GM23248 (cell line): ENCODE data around the gene TMEM121B. TPM values are rescaled to one million over a fixed set of nuclear protein-coding genes. Genes with fewer than 3 reads are reported as not detected.

ENCODE experiments used
- DNase-seq: peaks from one replicate; pipeline ENCODE4 v3.0.0-alpha.2; 2015
- H2AFZ ChIP-seq: fragments of 200-600 bp; sonication (generic); 2 replicates; pipeline ENCODE4 v1.6.1; 2016; ENCODE audit warnings: antibody characterized with exemption
- H3F3A ChIP-seq: fragments of 200-600 bp; sonication (generic); 2 replicates; pipeline ENCODE4 v1.6.1; 2016; ENCODE audit warnings: mild to moderate bottlenecking, antibody characterized with exemption, mixed run types; ENCODE audit not compliant: insufficient read depth
- H3K27ac ChIP-seq: fragments of 200-600 bp; sonication (generic); 2 replicates; pipeline ENCODE4 v1.5.1; 2016; ENCODE audit warnings: mild to moderate bottlenecking
- H3K27me3 ChIP-seq: fragments of 200-600 bp; sonication (generic); replicated peaks from 2 replicates; pipeline ENCODE4 v1.6.1; 2016; ENCODE audit warnings: mild to moderate bottlenecking; ENCODE audit not compliant: insufficient read depth
- H3K36me3 ChIP-seq: fragments of 200-600 bp; sonication (generic); 2 replicates; pipeline ENCODE4 v1.6.1; 2016; ENCODE audit warnings: low read depth, mild to moderate bottlenecking
- H3K4me1 ChIP-seq: fragments of 200-600 bp; sonication (generic); 2 replicates; pipeline ENCODE4 v1.6.1; 2016; ENCODE audit warnings: mild to moderate bottlenecking; ENCODE audit not compliant: insufficient read depth
- H3K4me2 ChIP-seq: fragments of 200-600 bp; sonication (generic); one replicate; pipeline ENCODE4 v1.6.1; 2016; ENCODE audit warnings: mild to moderate bottlenecking; ENCODE audit not compliant: unreplicated experiment
- H3K4me3 ChIP-seq: fragments of 200-600 bp; sonication (generic); 2 replicates; pipeline ENCODE4 v1.5.1; 2016; ENCODE audit warnings: mild to moderate bottlenecking
- H3K79me2 ChIP-seq: fragments of 200-600 bp; sonication (generic); 2 replicates; pipeline ENCODE4 v1.6.1; 2016; ENCODE audit warnings: mild to moderate bottlenecking; ENCODE audit not compliant: insufficient read depth
- H3K9ac ChIP-seq: fragments of 200-600 bp; sonication (generic); 2 replicates; pipeline ENCODE4 v1.6.1; 2016; ENCODE audit warnings: mild to moderate bottlenecking
- H3K9me2 ChIP-seq: fragments of 200-600 bp; sonication (generic); 2 replicates; pipeline ENCODE4 v1.6.1; 2016; ENCODE audit warnings: mixed run types, mild to moderate bottlenecking, moderate library complexity; ENCODE audit not compliant: insufficient read depth
- H3K9me3 ChIP-seq: fragments of 200-600 bp; sonication (generic); one replicate; pipeline ENCODE4 v1.6.1; 2017; ENCODE audit warnings: low read depth
- H4K20me1 ChIP-seq: fragments of 200-600 bp; sonication (generic); 2 replicates; pipeline ENCODE4 v1.6.0; 2016; ENCODE audit not compliant: insufficient read depth
- EZH2 ChIP-seq: fragments of 200-600 bp; sonication (generic); IDR thresholded peaks from 2 replicates; pipeline ENCODE4 v1.6.1; 2018; ENCODE audit warnings: antibody characterized with exemption, mild to moderate bottlenecking; ENCODE audit not compliant: insufficient read depth, poor library complexity, severe bottlenecking
- EZH2phosphoT487 ChIP-seq: fragments of 200-600 bp; sonication (generic); IDR thresholded peaks from 2 replicates; pipeline ENCODE4 v1.6.1; 2018; ENCODE audit warnings: antibody characterized with exemption, moderate library complexity, mild to moderate bottlenecking, low read depth; ENCODE audit not compliant: insufficient read depth
- WGBS, 2 experiments: methylation state at CpG; one replicate each; pipeline ENCODE4 v1.1.6; 2015 to 2017; ENCODE audit warnings: low lambda C conversion rate in 2 of 2, low coverage in 1 of 2; ENCODE audit errors: missing lambda C conversion rate in 2 of 2; 5-methylcytosine and 5-hydroxymethylcytosine counted together
- in situ Hi-C: fragments of 300-500 bp; cut with MboI; formaldehyde crosslinking; loops from 2 replicates; pipeline ENCODE4 v1.15.0; 2020
- polyA plus RNA-seq: library from polyadenylated mRNA; unstranded; fragments of >200 nt; fragmentation: Nextera tagmentation; extraction: Ambion mirVana; gene quantifications from 2 replicates; pipeline ENCODE4 v1.2.1, GENCODE V29; 2016
- total RNA-seq: library from RNA; depleted of rRNA; stranded (reverse); fragments of >200 nt; shearing (Covaris generic); gene quantifications from 2 replicates; pipeline ENCODE4 v1.2.3, GENCODE V29; 2014

Gene TMEM121B
- total and polyA plus RNA-seq, 2 experiments from 2014 or later = 0.11 TPM; not detected in 1

DNA sequence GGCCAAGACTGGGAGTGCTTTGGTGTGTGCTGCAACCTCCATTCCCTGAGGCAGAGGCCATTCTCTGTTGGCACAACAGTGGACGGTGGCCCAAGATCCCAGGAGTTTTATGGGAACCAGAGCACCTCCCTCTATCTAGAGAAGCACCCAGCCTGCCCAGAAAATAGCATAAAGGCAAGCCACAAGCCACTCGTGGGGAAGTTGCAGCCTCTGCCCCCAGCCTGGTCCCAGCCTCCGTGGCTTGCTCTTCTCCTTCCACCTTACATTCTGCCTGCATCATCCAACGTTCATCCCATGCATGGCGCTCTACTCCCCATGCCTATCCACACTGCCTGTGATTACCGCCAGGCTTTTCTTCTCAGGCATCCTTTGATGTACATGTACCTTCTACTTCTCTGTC is 20.5 kb downstream of the TMEM121B start:
- H3K36me3 ChIP-seq = peaks cover 24% of the 10 kb centered on the region; the same call in 1 of the 2 replicates

DNA sequence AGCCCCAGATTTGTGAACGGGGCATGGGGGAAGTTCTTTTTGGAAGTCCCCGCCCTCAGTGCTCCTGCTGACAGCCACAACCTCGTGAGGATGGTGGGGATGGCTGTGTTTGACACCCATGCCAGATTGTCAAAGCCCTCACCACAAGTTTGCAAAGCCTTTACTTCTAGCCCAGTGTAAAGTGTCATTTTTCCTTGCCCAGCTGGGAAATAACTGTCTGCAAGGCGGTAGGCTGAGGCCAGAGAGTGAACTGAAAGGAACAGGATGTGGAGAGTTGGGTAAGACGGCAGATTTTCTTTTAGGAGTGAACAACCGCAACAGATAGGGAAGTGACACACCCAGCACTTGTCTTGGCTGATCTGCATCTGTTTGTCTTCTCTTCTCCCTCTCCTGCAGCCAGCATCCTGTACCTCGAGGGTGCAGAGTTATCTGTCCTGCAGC is 22.8 kb downstream of the TMEM121B start:
- Histone ChIP-seq H3K4me2 (no peak overlapping the region), H3K27me3 (no peaks in the 10 kb centered on the region), H3K4me3 (no peak overlapping the region), H3K79me2 (peaks cover 40% of the 10 kb centered on the region), H4K20me1 (peaks cover 6% of the 10 kb centered on the region; the same call in 1 of the 2 replicates), H3K4me1 (no peaks in the 10 kb centered on the region), H3K9me2 (no peaks in the 10 kb centered on the region), H3K27ac (no peak overlapping the region), H2AFZ (no peak overlapping the region), H3F3A (no peaks in the 10 kb centered on the region), H3K9ac (no peak overlapping the region), H3K36me3 (peaks cover 24% of the 10 kb centered on the region; the same call in 1 of the 2 replicates), H3K9me3 (no peaks in the 10 kb centered on the region)
- in situ Hi-C loops = loop anchor here (10.0 kb wide), 1 partner anchor 56 kb away; the partner anchor contains the start of gene HDHD5
- WGBS, 2 experiments = 89 to 96% methylated on average over 7 of the region's 7 CpGs
- TF ChIP-seq EZH2 (no peak), EZH2phosphoT487 (no peak)
- no peak for DNase-seq

More for the DNA sequence above, 20.5 kb downstream of the TMEM121B start:
- H4K20me1 ChIP-seq = no peaks in the 10 kb centered on the region
- H3K9me2 ChIP-seq = no peaks in the 10 kb centered on the region
- no peak overlapping the region for H2AFZ ChIP-seq
- H3K4me1 ChIP-seq = no peaks in the 10 kb centered on the region
- H3K4me2 ChIP-seq = no peak overlapping the region
- no peak overlapping the region for H3K9ac ChIP-seq
- no peaks in the 10 kb centered on the region for H3K27me3 ChIP-seq
- H3K4me3 ChIP-seq = no peak overlapping the region
- no peaks in the 10 kb centered on the region for H3F3A ChIP-seq
- H3K79me2 ChIP-seq = peaks cover 19% of the 10 kb centered on the region
- no peak overlapping the region for H3K27ac ChIP-seq
- no peak for DNase-seq
- in situ Hi-C loops = no loop called here
- no peaks in the 10 kb centered on the region for H3K9me3 ChIP-seq
- 79 to 87% methylated on average over 6 of the region's 6 CpGs for WGBS, 2 experiments
- TF ChIP-seq EZH2phosphoT487 = no peak
- TF ChIP-seq EZH2 = no peak

DNA sequence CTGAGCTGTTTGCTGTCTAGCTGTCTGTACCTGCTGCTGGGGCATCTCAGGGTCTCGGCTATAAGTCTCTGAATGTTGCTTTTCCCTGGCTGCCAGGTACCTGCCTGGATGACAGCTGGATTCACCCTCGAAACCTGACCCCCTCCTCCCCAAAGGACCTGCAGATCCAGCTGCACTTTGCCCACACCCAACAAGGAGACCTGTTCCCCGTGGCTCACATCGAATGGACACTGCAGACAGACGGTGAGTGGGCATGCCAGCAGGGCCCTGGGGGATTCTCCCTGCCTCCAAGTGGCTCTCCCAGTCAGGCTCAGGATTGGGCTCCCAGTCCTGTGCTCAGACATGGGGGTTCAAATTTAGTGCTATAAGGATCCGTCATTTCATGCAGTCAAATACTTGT is 23.5 kb downstream of the TMEM121B start:
- Histone ChIP-seq H3K9me2 (no peaks in the 10 kb centered on the region), H3K4me2 (no peak overlapping the region), H2AFZ (no peak overlapping the region), H3K79me2 (peaks cover 47% of the 10 kb centered on the region), H3F3A (no peaks in the 10 kb centered on the region), H3K4me1 (no peaks in the 10 kb centered on the region), H3K4me3 (no peak overlapping the region), H3K27ac (no peak overlapping the region), H3K9me3 (no peaks in the 10 kb centered on the region), H3K27me3 (no peaks in the 10 kb centered on the region), H4K20me1 (peaks cover 13% of the 10 kb centered on the region), H3K36me3 (peaks cover 19% of the 10 kb centered on the region; the same call in 1 of the 2 replicates), H3K9ac (no peak overlapping the region)
- 99 to 100% methylated on average over 6 of the region's 6 CpGs for WGBS, 2 experiments
- TF ChIP-seq EZH2phosphoT487 (no peak), EZH2 (no peak)
- in situ Hi-C loops = loop anchor here (10.0 kb wide), 1 partner anchor 57 kb away; the partner anchor contains the start of gene HDHD5
- DNase-seq = no peak

DNA sequence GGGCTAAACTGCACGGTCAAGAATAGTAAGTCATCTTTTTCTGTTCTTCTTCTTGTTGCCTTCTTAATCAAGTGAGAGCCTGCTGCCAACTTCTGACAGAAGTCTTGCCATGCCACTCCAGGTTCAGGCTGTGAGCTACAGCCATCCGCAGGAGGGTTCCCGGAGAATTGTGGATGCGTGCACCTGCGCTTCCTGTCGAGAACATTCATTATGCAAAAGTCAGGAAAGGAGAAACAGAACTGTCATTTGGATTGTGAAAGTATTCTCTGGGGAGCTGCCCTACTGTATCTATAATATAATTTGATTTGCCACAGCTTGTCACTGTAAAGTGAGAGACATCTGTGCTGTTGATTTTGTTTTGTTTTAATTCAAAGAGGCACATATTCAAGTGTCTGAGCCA is 24.1 kb downstream of the TMEM121B start:
- no peak for DNase-seq
- H3K36me3 ChIP-seq = peaks cover 16% of the 10 kb centered on the region; the same call in 1 of the 2 replicates
- peaks cover 54% of the 10 kb centered on the region for H3K79me2 ChIP-seq
- in situ Hi-C loops = loop anchor here (10.0 kb wide), 1 partner anchor 58 kb away; the partner anchor contains the start of gene HDHD5
- no peaks in the 10 kb centered on the region for H3K9me3 ChIP-seq
- no peak overlapping the region for H3K4me3 ChIP-seq
- H3K9me2 ChIP-seq = no peaks in the 10 kb centered on the region
- H3K27ac ChIP-seq = no peak overlapping the region
- no peak overlapping the region for H3K4me2 ChIP-seq
- H2AFZ ChIP-seq = no peak overlapping the region
- peaks cover 13% of the 10 kb centered on the region for H4K20me1 ChIP-seq
- no peak overlapping the region for H3K9ac ChIP-seq
- no peaks in the 10 kb centered on the region for H3K27me3 ChIP-seq
- WGBS, 2 experiments = 89 to 92% methylated on average over 6 of the region's 6 CpGs
- H3K4me1 ChIP-seq = no peaks in the 10 kb centered on the region
- H3F3A ChIP-seq = no peaks in the 10 kb centered on the region
- TF ChIP-seq EZH2phosphoT487 (no peak), EZH2 (no peak)
